GM12878 (cell line): ENCODE results near the gene TRIM63. TPM values are rescaled to one million over a fixed set of nuclear protein-coding genes. Genes with fewer than 3 reads are reported as not detected.

Experiments
- ATAC-seq: fragments of 200-7000 bp; cut with Tn5 transposase; 3 replicates; pipeline ENCODE4 v1.9.1; 2020; ENCODE audit warnings: mild to moderate bottlenecking, moderate library complexity
- BruUV-seq: library from RNA; stranded (reverse); fragments of 400-500 nt; replicated peaks from 2 replicates; lab custom pipeline; 2021; lab: Mats Ljungman, UMichigan
- CTCF ChIA-PET: fragments of 300-600 bp; sonication (Branson Sonifier 250); formaldehyde crosslinking; extraction: SDS; loops from one replicate; lab custom pipeline; 2021; ENCODE audit warnings: inconsistent platforms; lab: Yijun Ruan, JAX
- POLR2A ChIA-PET: fragments of 350-600 bp; formaldehyde crosslinking; extraction: SDS; loops from one replicate; lab custom pipeline; 2021; ENCODE audit warnings: inconsistent platforms; lab: Charles Lee
- RAD21 ChIA-PET: fragments of 300-600 bp; sonication (Branson Sonifier 250); formaldehyde crosslinking; loops from one replicate; lab custom pipeline; 2023; ENCODE audit warnings: antibody characterized with exemption; ENCODE audit not compliant: unreplicated experiment; lab: Charles Lee
- SMC1A ChIA-PET: fragments of 300-600 bp; sonication (Branson Sonifier 250); formaldehyde crosslinking; loops from one replicate; lab custom pipeline; 2023; ENCODE audit not compliant: unreplicated experiment, uncharacterized antibody; lab: Charles Lee
- DNase-seq: peaks from one replicate; pipeline ENCODE4 v3.0.0-alpha.2; 2011; ENCODE audit warnings: low read depth, low spot score
- FAIRE-seq: peaks from 3 replicates; lab custom pipeline; 2011; peaks lifted over from hg19 to GRCh38; lab: Jason Lieb, UNC
- H2AFZ ChIP-seq: 2 replicates; pipeline ENCODE4 v1.6.0; 2011; ENCODE audit warnings: low read depth, low read length, control low read depth; ENCODE audit not compliant: control insufficient read depth
- H3K27ac ChIP-seq: 2 replicates; pipeline ENCODE4 v1.5.1; 2011; ENCODE audit warnings: control low read depth; ENCODE audit not compliant: control insufficient read depth, insufficient read depth
- H3K27me3 ChIP-seq, 2 experiments: replicated peaks in 1 of 2; 2 replicates each; pipeline versions ENCODE4 v1.6.0 to v1.6.1; 2011; ENCODE audit warnings: low read length in 1 of 2; ENCODE audit not compliant: control insufficient read depth in 2 of 2, insufficient read depth in 2 of 2
- H3K36me3 ChIP-seq, 2 experiments: 2 replicates each; pipeline ENCODE4 v1.5.1; 2011; ENCODE audit warnings: low read length in 1 of 2; ENCODE audit not compliant: control insufficient read depth in 2 of 2, insufficient read depth in 2 of 2
- H3K4me1 ChIP-seq: 2 replicates; pipeline ENCODE4 v1.6.1; 2011; ENCODE audit warnings: mild to moderate bottlenecking, low read length, moderate library complexity, mixed read lengths; ENCODE audit not compliant: control insufficient read depth, insufficient read depth
- H3K4me2 ChIP-seq: 2 replicates; pipeline ENCODE4 v1.6.0; 2011; ENCODE audit warnings: control low read depth; ENCODE audit not compliant: control insufficient read depth, insufficient read depth
- H3K4me3 ChIP-seq: fragments of 200-600 bp; sonication (generic); 2 replicates; pipeline ENCODE4 v1.5.1; 2016
- H3K79me2 ChIP-seq: 2 replicates; pipeline ENCODE4 v1.6.0; 2011; ENCODE audit warnings: low read length; ENCODE audit not compliant: control insufficient read depth, insufficient read depth
- H3K9ac ChIP-seq: 2 replicates; pipeline ENCODE4 v1.8.0; 2011; ENCODE audit warnings: low read length, control low read depth, mixed read lengths; ENCODE audit not compliant: control insufficient read depth, insufficient read depth
- H3K9me3 ChIP-seq: replicated peaks from 3 replicates; pipeline ENCODE4 v1.5.1; 2011; ENCODE audit warnings: mild to moderate bottlenecking, low read length; ENCODE audit not compliant: control insufficient read depth, insufficient read depth
- H4K20me1 ChIP-seq: 2 replicates; pipeline ENCODE4 v1.6.0; 2011; ENCODE audit not compliant: control insufficient read depth, insufficient read depth
- DPF2 ChIP-seq: fragments of 450-650 bp; IDR thresholded peaks from 2 replicates; pipeline ENCODE4 v1.6.1; 2017; ENCODE audit warnings: mild to moderate bottlenecking
- FOXK2 ChIP-seq: fragments of 450-650 bp; IDR thresholded peaks from 2 replicates; pipeline ENCODE4 v1.6.1; 2017; ENCODE audit warnings: mild to moderate bottlenecking, moderate library complexity
- MEF2A ChIP-seq: IDR thresholded peaks from 2 replicates; pipeline ENCODE4 v1.6.1; 2011; ENCODE audit warnings: low read depth, mild to moderate bottlenecking, low read length, moderate library complexity; ENCODE audit not compliant: insufficient read depth
- MXI1 ChIP-seq: fragments of 150-350 bp; IDR thresholded peaks from 2 replicates; pipeline ENCODE4 v1.6.1; 2011; ENCODE audit warnings: low read depth, mild to moderate bottlenecking, inconsistent platforms, low read length, improper control_type of control experiment
- NFYB ChIP-seq: IDR thresholded peaks from 2 replicates; pipeline ENCODE4 v1.6.1; 2011; ENCODE audit warnings: low read depth, mild to moderate bottlenecking, low read length, improper control_type of control experiment, moderate library complexity; ENCODE audit not compliant: insufficient read depth
- POLR2A ChIP-seq: IDR thresholded peaks from 2 replicates; pipeline ENCODE4 v1.6.1; 2011; ENCODE audit warnings: low read depth, mild to moderate bottlenecking, low read length
- RUNX3 ChIP-seq: IDR thresholded peaks from 2 replicates; pipeline ENCODE4 v1.6.1; 2012; ENCODE audit warnings: low read length, inconsistent platforms
- SKIL ChIP-seq: fragments of 450-650 bp; IDR thresholded peaks from 2 replicates; pipeline ENCODE4 v1.6.1; 2017; ENCODE audit warnings: mild to moderate bottlenecking, low read depth, inconsistent platforms; ENCODE audit not compliant: poor library complexity, severe bottlenecking
- YBX1 ChIP-seq: fragments of 450-650 bp; IDR thresholded peaks from 2 replicates; pipeline ENCODE4 v1.6.1; 2016; ENCODE audit warnings: antibody characterized with exemption
- ZSCAN29 ChIP-seq: fragments of 450-650 bp; IDR thresholded peaks from 2 replicates; pipeline ENCODE4 v1.6.1; 2017; ENCODE audit warnings: mild to moderate bottlenecking, moderate library complexity
- WGBS: methylation state at CpG from one replicate; pipeline ENCODE4 v1.1.6; 2016; ENCODE audit warnings: low lambda C conversion rate; ENCODE audit not compliant: insufficient replicate concordance, insufficient coverage; ENCODE audit errors: missing lambda C conversion rate; 5-methylcytosine and 5-hydroxymethylcytosine counted together
- in situ Hi-C: fragments of 300-500 bp; cut with MboI; formaldehyde crosslinking; loops from 9 replicates; pipeline ENCODE4 v1.14.3; 2018; ENCODE audit warnings: mixed read lengths
- intact Hi-C: fragments of 100-400 bp; cut with micrococcal nuclease; formaldehyde crosslinking; loops from one replicate; pipeline ENCODE4 v1.14.2; 2022; ENCODE audit not compliant: unreplicated experiment
- polyA plus RNA-seq, 11 experiments: library from polyadenylated mRNA; depleted of rRNA in 4 of 11; unstranded in 6 of 11; stranded (reverse) in 5 of 11; fragments of >200 nt; fragmentation: Nextera tagmentation in 4 of 11; fragmentation: Illumina TruSeq in 1 of 11; extraction: Ambion mirVana in 4 of 11; extraction: Trizol in 1 of 11; gene quantifications; 1 replicate in 1 of 11; 2 replicates in 10 of 11; pipeline versions ENCODE4 v1.2.1 to v1.2.3, GENCODE V29; 2011 to 2016; ENCODE audit warnings: inconsistent platforms in 2 of 11, missing spikeins in 2 of 11, low read depth in 1 of 11
- total RNA-seq, 4 experiments: library from RNA; depleted of rRNA in 3 of 4; stranded (reverse); fragments of >200 nt in 3 of 4; fragmentation: Illumina TruSeq in 1 of 4; extraction: Trizol in 1 of 4; gene quantifications; 2 replicates each; pipeline versions ENCODE4 v1.2.1 to v1.2.3, GENCODE V29; 2013 to 2021

TRIM63 gene
- total and polyA plus RNA-seq, 10 of the 15 experiments (the other 5 are each of a cell fraction or from before 2014, with no cell fraction given) = not detected

- in situ Hi-C loops = no loop called here
- no peaks in the 10 kb centered on the region for H3K79me2 ChIP-seq
- no peak for FAIRE-seq
- H3K4me3 ChIP-seq = no peak overlapping the region
- CTCF ChIA-PET = interaction anchor here (1.4 kb wide), 1 partner anchor 108 kb away, joined by 3 read pairs; no protein-coding TSS in a partner anchor
- H2AFZ ChIP-seq = no peak overlapping the region
- no peaks in the 10 kb centered on the region; a peak in 2 of 4 replicates for H3K27me3 ChIP-seq
- TF ChIP-seq YBX1 (no peak), MXI1 (no peak), SKIL (no peak), FOXK2 (no peak), NFYB (no peak), MEF2A (no peak), ZSCAN29 (no peak), RUNX3 (no peak), POLR2A (no peak), DPF2 (no peak)
- H3K4me2 ChIP-seq = no peak overlapping the region
- no peak overlapping the region for H3K9ac ChIP-seq
- WGBS = 48% methylated on average over 2 of the region's 2 CpGs
- intact Hi-C loops = loop anchor here (10.0 kb wide), 1 partner anchor 179 kb away; no protein-coding TSS in a partner anchor
- POLR2A ChIA-PET = no interaction called here
- SMC1A ChIA-PET = interaction anchor here (11.2 kb wide), 1 partner anchor 104 kb away, joined by 319 read pairs; the partner anchor contains the start of gene STMN1
- BruUV-seq = no TSS peak
- no peak for DNase-seq
- no peaks in the 10 kb centered on the region for H4K20me1 ChIP-seq
- H3K27ac ChIP-seq = no peak overlapping the region
- RAD21 ChIA-PET = no interaction called here
- no peaks in the 10 kb centered on the region for H3K36me3 ChIP-seq
- ATAC-seq = no peak
- no peaks in the 10 kb centered on the region for H3K9me3 ChIP-seq
- H3K4me1 ChIP-seq = peaks cover under 1% of the 10 kb centered on the region
Observed at GRCh38 chr1:26003756-26004155, 63.7 kb downstream of the TRIM63 start.
